HG03378 (cell line): ENCODE measurements around the gene OOSP4A.
"Not testable (repeated sequence)": the region's sequence is repeated elsewhere in the genome, so short reads cannot be mapped to it uniquely, and the experiment has no call there.

Source experiments
- ATAC-seq: cut with Tn5 transposase; IDR thresholded peaks from one replicate; pipeline ENCODE4 v1.9.1; 2021; ENCODE audit warnings: mild to moderate bottlenecking, moderate library complexity; ENCODE audit not compliant: unreplicated experiment

Gene OOSP4A

DNA sequence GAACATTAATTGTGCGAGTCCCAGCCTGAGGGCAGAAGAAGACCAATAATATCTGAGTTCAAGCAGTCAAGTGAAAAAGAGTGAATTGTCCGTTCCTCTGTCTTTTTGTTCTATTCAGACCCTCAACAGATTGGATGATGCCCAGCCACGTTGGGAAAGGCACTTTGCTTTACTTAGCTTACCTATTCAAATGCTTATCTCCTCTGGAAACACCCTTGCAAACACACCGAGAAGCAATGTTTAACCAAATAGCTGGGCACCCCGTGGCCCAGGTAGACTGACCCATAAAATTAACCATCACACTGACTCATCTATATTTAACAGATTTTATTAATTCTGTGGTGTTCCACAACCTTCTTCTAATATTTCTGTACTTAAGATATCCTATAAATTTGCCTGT lies 9.3 kb downstream of the OOSP4A start:
- ATAC-seq = no peak

DNA sequence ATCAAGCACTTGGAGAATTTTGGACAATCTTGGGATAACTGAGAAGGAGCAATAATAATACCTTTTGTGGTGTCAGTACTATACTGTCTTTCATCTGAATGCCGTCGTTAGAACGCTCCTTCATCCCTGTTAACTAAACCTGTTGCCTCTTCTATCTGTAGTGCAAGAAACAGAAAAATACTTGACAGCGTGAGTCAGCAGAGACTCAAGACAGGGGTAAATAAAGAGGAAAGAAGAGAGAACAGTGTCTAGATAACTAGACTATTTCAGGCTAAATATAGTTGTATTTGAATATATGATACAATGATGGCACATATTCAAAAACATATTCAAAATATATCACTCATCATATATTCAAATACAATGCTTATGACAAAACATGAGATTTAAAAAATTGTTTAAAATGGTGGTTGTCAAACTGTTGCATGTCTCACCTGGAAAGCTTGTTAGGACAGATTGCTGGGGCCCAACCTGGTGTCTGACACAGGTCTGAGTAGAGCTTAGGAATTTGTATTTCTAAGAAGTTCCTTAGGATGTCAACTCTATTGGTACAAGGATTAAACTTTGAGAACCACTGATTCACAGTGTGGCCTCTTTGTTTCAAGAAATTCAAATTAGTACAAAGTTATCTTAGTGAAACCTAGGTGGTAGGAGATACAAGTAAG lies 17.4 kb downstream of the OOSP4A start:
- no peak for ATAC-seq

DNA sequence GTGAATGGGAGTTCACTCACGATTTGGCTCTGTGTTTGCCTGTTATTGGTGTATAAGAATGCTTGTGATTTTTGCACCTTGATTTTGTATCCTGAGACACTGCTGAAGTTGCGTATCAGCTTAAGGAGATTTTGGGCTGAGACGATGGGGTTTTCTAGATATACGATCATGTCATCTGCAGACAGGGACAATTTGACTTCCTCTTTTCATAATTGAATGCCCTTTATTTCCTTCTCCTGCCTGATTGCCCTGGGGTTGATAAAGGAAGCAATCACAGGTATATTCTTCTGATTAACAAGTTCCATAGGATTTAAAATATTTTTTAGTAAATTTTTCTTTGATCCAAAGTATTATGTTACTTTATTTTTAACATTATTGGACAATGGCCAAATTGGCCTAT lies 18.2 kb downstream of the OOSP4A start:
- not testable (repeated sequence) for ATAC-seq

DNA sequence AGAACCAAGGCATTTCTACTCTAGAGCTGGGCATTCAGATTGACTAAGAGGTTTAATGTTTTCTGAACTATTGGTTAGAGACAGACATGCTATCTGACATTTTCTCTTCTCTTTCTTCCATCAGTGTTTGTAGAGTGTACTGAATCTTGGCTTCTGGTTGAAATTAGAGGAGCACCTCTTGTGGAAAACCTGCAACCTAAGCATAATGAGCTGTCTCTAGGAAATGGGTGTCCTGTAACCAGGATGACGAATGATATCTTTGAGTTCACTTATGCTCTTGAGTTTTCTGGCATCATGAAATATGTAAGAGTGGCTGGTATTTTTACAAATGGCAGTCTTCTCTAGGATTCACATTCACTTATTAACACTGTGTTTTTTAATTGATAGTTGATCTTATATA lies 19.4 kb downstream of the OOSP4A start:
- ATAC-seq = no peak

DNA sequence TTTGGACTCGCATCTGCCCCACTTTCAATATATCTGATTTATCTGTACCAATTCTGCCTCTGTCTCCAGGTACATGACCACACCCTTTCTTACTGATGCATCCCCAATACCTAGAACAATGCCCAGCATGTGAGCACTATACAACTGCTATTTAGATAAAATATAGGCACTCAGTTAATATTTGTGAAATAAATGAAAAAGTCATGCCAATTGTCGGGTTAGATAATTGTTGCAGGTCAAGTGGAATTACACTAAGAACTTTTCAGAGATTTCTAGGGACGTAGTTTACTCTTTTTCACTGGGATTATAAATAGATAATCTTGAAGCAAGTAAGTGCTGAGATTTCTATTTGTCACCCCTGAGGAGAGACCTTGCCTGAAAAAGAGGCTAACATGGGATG lies 20.5 kb downstream of the OOSP4A start:
- no peak for ATAC-seq

DNA sequence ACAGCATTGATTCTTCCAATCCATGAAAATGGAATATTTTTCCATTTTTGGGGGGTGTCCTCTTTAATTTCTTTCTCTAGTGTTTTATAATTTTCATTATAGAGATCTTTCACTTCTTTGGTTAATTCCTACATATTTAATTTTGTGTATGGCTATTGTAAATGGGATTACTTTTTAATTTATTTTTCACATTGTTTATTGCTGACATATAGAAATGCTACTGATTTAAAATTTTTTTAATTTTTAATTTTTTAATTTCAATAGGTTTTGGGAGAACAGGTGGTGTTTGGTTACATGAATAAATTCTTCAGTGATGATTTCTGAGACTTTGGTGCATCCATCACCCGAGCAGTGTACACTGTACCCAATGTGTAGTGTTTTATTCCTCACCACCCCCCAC lies 26.6 kb downstream of the OOSP4A start:
- ATAC-seq = no peak

DNA sequence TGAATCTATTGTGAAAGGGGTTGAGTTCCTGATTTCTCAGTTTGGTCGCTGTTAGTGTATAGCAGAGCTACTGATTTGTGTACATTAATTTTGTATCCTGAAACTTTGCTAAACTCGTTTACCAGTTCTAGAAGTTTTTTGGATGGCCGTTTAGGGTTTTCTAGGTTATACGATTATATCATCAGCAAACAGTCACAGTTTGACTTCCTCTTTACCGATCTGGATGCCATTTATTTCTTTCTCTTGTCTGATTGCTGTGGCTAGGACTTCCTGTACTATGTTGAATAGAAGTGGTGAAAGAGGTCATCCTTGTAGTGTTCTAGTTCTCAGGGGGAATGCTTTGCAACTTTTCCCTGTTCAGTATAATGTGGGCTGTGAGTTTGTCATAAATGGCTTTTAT lies 28.6 kb downstream of the OOSP4A start:
- ATAC-seq = no peak

DNA sequence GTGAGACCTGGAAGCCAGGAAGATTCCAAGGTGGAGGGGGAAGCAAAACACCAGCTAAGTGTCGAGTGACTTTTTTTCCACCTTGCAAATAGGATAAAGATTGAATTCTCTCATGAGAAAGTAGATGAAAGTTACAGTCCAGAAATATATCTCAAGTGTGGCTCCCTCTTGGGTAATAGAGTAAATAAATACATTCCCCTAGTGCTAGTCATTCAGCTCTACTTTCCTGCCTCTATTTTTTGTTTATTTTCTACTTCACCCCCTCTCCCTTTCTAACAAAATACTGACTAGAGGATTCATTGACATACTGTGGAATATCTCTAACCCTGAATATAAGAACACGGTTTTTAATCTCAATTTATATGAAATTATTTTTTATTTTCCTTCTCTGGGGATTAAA lies 34.0 kb downstream of the OOSP4A start:
- ATAC-seq = no peak

DNA sequence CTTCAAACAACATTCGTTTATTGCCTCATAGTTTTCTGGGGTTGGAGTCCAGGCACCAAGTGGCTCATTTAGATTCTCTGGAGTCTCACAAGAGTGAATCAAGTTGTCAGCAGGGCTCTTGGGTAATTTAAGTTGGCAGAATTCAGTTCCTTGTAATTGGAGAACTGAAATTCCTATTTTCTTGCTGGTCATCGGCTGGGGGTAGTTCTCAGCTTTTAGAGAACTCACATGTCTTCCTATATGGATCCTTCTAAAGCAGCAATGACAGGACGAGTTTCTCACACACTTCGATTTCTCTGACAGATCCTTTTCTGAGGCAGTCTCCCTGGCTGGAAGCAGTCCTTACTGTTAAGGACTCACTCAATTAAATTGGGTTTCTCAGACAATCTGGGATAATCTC lies 35.9 kb downstream of the OOSP4A start:
- no peak for ATAC-seq

DNA sequence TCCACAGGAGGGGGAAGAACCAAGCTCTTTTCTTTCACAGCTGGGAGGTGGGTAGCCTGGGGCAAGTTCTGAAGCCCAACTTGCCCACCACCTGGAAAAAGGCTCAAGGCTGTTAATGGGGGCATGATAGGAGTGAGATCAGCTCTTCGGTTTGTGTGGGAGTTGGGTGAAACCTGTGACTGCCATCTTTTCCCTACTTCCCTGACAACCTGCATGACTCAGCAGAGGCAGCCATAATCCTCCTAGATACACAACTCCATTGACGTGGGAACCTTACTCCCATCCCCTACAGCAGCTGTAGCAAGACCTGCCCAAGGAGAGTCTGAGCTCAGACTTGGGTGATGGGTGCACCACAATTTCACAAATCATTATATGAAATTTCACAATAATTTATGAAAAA lies 39.9 kb downstream of the OOSP4A start:
- ATAC-seq = no peak

DNA sequence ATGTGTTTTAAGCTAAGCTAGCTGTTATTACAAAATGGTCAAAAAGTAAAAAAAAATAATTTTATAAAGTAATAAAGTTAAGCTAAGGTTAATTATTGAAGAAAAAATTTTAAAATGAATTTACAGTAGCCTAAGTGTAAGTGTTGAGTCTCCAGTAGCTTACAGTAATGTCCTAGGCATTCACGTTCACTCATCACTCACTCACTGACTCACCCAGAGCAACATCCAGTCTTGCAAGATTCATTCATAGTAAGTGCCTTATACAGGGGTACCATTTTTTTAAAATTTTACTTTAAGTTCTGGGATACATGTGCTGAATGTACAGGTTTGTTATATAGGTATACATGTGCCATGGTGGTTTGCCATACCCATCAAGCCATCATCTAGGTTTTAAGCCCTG lies 41.5 kb downstream of the OOSP4A start:
- no peak for ATAC-seq

DNA sequence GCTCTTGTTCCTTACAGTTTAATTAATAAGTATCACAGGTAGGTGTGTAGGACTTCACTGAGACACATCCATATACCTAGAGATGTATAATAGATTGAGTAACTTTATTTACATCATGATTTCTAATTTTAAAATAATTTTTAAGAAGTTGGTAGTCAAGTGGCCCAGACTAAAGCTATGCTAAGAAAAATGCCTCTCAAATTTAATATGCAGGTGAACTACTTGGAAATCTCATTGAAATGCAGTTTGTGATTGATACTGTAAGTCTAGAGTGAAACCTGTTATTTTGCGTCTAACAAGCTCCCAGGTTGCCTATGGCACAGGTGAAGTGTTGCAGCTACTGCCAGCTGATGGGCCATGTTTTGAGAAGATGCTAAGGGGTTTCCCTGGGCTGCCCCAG lies 53.0 kb downstream of the OOSP4A start, which contains the start of gene OOSP4B:
OOSP4B (plus strand) TSS at position 301 of the 400 bp plus-strand sequence.
- ATAC-seq = no peak

DNA sequence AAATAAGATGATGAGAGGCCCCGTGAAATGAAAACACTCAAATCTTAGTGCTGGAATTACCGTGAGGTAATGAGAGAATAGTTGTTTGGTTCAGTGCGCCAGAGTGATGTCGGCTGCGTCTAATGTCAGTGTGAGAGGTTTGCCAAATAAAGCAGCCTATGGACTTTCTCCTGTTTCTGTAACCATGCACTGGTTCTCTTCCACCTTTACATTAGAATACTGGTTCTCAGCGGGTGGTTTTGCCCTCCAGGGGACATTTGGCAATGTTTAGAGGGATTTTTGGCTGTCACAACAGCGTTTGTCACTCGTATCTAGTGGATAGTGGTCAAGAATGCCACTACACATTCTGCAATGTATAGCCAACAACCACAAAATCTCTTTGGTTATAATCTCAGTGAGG lies 54.2 kb downstream of the OOSP4A start:
- ATAC-seq = no peak
